Activated B cell treated with CpG ODN at 0.5 μM for 24 hours (primary cell): ENCODE results near the gene PCGF2. TPM values are rescaled to one million over a fixed set of nuclear protein-coding genes. Genes with fewer than 3 reads are reported as not detected.

Source experiments
- ATAC-seq: fragments of 200-7000 bp; cut with Tn5 transposase; one replicate; pipeline ENCODE4 v1.10.0; 2021; ENCODE audit warnings: low read depth, mild to moderate bottlenecking, moderate library complexity
- CTCF ChIA-PET: fragments of 350-600 bp; sonication (Branson Sonifier 250); formaldehyde crosslinking; loops from one replicate; lab custom pipeline; 2021; ENCODE audit warnings: antibody characterized with exemption; lab: Charles Lee
- POLR2A ChIA-PET: fragments of 350-600 bp; sonication (Branson Sonifier 250); formaldehyde crosslinking; loops from one replicate; lab custom pipeline; 2021; ENCODE audit warnings: antibody characterized with exemption; lab: Charles Lee
- DNase-seq: peaks from one replicate; pipeline ENCODE4 v3.0.0; 2022
- H3K27ac Mint-ChIP-seq: one replicate; pipeline ENCODE4 v1.8.0; 2020; ENCODE audit warnings: mixed read lengths
- H3K27me3 Mint-ChIP-seq: one replicate; pipeline ENCODE4 v1.8.0; 2021; ENCODE audit warnings: mixed read lengths
- H3K36me3 Mint-ChIP-seq: one replicate; pipeline ENCODE4 v1.8.0; 2021; ENCODE audit warnings: low read depth, mixed read lengths
- H3K4me1 Mint-ChIP-seq: one replicate; pipeline ENCODE4 v1.8.0; 2021; ENCODE audit warnings: mixed read lengths
- H3K4me3 Mint-ChIP-seq: one replicate; pipeline ENCODE4 v1.8.0; 2020; ENCODE audit warnings: mild to moderate bottlenecking, mixed read lengths
- H3K9me3 Mint-ChIP-seq: one replicate; pipeline ENCODE4 v1.8.0; 2020; ENCODE audit warnings: mixed read lengths
- CTCF ChIP-seq: fragments of 200-600 bp; IDR thresholded peaks from one replicate; pipeline ENCODE4 v1.8.0; 2022; ENCODE audit warnings: antibody characterized with exemption, mild to moderate bottlenecking
- intact Hi-C: fragments of 100-400 bp; cut with micrococcal nuclease; formaldehyde crosslinking; loops from one replicate; pipeline ENCODE4 v1.15.1; 2024
- total RNA-seq: library from RNA; stranded (reverse); gene quantifications from 2 replicates; pipeline ENCODE4 v1.2.3, GENCODE V29; 2022

PCGF2 gene
- total RNA-seq, 1 donor from 2014 or later, result not detected

- ATAC-seq, result no peak
- POLR2A ChIA-PET, result interaction anchor here (1.7 kb wide), 1 partner anchor 18 kb away, joined by 4 read pairs; no protein-coding TSS in a partner anchor
- no peak for TF ChIP-seq CTCF
- Mint-ChIP-seq H3K27ac (no peak overlapping the region), H3K9me3 (no peaks in the 10 kb centered on the region), H3K4me3 (peak overlapping the region; percentile 73), H3K27me3 (peaks cover 38% of the 10 kb centered on the region), H3K4me1 (peaks cover 66% of the 10 kb centered on the region), H3K36me3 (peaks cover 17% of the 10 kb centered on the region)
- intact Hi-C loops, result loop anchor here (5.0 kb wide), 1 partner anchor 192 kb away; no protein-coding TSS in a partner anchor
- no peak for DNase-seq
- CTCF ChIA-PET, result no interaction called here
These were observed 1.3 kb upstream of the PCGF2 start for GRCh38 chr17:38749223-38750043.

DNA sequence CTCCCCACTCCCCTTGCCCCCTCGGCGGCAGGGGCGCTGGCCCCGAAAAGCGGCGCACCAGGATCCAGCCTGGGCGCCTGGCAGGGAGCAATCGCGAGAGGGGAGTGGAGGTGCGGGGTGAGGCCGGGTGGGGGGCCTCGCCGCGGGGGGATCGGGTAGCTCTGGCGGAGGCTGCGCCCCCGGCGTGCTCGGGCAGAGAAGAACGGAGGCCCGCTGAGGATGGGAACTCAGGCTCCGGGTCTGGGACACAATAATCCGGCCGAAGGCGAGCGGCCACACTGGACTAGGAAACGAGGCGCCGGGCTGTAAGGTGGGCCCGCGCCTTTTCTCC lies 721 bp upstream of the PCGF2 start:
- H3K27ac Mint-ChIP-seq, result no peak overlapping the region
- ATAC-seq (no peak), DNase-seq (no peak)
- ChIA-PET POLR2A (interaction anchor here (1.7 kb wide), 1 partner anchor 18 kb away, joined by 4 read pairs; no protein-coding TSS in a partner anchor), CTCF (no interaction called here)
- H3K4me1 Mint-ChIP-seq, result peaks cover 64% of the 10 kb centered on the region
- no peak for TF ChIP-seq CTCF
- H3K4me3 Mint-ChIP-seq, result peak overlapping the region; percentile 73
- intact Hi-C loops, result no loop called here
- peaks cover 39% of the 10 kb centered on the region for H3K27me3 Mint-ChIP-seq
- H3K36me3 Mint-ChIP-seq, result peaks cover 14% of the 10 kb centered on the region
- H3K9me3 Mint-ChIP-seq, result no peaks in the 10 kb centered on the region

DNA sequence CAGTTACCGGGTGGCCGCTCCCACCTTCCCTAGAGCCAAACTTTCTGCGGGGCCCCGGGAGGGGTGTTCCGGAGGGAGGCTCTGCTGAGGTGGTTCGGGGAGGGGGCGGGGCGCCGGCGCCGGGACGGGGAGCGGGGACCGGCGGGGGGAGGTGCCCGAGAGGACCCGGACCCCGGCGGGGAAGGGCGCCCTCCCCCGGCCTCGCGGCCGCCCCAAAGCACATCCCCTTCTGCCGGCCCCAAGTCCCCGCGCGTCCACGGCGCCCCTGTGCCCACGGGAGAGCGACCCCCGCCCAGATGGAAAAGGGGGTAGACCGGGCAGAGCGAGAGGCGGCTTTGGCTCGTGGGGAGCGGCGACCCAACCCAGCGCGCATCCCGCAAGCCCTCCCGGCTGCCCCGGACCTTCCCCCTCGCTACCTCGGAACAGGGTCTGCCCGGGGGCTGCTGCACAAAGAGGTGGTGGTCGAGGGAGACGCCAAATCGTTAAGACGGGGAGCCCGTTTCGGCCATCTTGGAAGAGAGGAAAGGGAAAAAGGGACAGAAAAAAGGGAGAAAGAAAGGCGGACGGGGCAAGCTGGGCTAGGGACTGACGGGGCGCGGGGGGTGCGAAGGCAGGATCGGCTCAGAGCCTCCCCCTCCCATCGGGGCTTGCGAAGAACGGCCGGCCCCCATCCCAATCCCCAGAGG lies 530 bp downstream of the PCGF2 start:
- H3K27ac Mint-ChIP-seq, result no peak overlapping the region
- ATAC-seq, result no peak

GRCh38 chr17:38746849-38747462 lies 1.2 kb downstream of the PCGF2 start:
- ChIA-PET CTCF (interaction anchor here (2.3 kb wide), 1 partner anchor 11 kb away, joined by 13 read pairs; no protein-coding TSS in a partner anchor), POLR2A (interaction anchor here (0.5 to 1.3 kb wide), 5 partner anchors 12 to 45 kb away, joined by 3 to 5 read pairs (median 4); partner anchors contain the start of gene MLLT6)
- Mint-ChIP-seq H3K36me3 (peaks cover 3% of the 10 kb centered on the region), H3K9me3 (no peaks in the 10 kb centered on the region), H3K4me3 (peak overlapping the region; percentile 83), H3K4me1 (peaks cover 49% of the 10 kb centered on the region), H3K27ac (no peak overlapping the region), H3K27me3 (peaks cover 39% of the 10 kb centered on the region)
- DNase-seq (no peak), ATAC-seq (peak; percentile 70)
- TF ChIP-seq CTCF, result no peak
- intact Hi-C loops, result loop anchor here (1.0 kb wide), 1 partner anchor 73 kb away; the partner anchor contains the start of gene EPOP

More for the DNA sequence above, 530 bp downstream of the PCGF2 start:
- CTCF ChIA-PET, result no interaction called here
- H3K9me3 Mint-ChIP-seq, result no peaks in the 10 kb centered on the region
- H3K4me1 Mint-ChIP-seq, result peaks cover 54% of the 10 kb centered on the region
- intact Hi-C loops, result loop anchor here (1.0 kb wide), 1 partner anchor 73 kb away; the partner anchor contains the start of gene EPOP
- H3K4me3 Mint-ChIP-seq, result peak overlapping the region; percentile 83
- peaks cover 9% of the 10 kb centered on the region for H3K36me3 Mint-ChIP-seq
- H3K27me3 Mint-ChIP-seq, result peaks cover 39% of the 10 kb centered on the region
- TF ChIP-seq CTCF, result no peak
- POLR2A ChIA-PET, result interaction anchor here (0.5 kb wide), 1 partner anchor 35 kb away, joined by 5 read pairs; no protein-coding TSS in a partner anchor
- DNase-seq, result no peak
